NCI-H1694 (cell line): ENCODE results near the gene DLD.
"Not testable (repeated sequence)": the region's sequence is repeated elsewhere in the genome, so short reads cannot be mapped to it uniquely, and the experiment has no call there.

ENCODE experiments used
- DNase-seq: peaks from one replicate; lab custom pipeline; 2025; lab: John Stamatoyannopoulos, UW

DLD gene

DNA sequence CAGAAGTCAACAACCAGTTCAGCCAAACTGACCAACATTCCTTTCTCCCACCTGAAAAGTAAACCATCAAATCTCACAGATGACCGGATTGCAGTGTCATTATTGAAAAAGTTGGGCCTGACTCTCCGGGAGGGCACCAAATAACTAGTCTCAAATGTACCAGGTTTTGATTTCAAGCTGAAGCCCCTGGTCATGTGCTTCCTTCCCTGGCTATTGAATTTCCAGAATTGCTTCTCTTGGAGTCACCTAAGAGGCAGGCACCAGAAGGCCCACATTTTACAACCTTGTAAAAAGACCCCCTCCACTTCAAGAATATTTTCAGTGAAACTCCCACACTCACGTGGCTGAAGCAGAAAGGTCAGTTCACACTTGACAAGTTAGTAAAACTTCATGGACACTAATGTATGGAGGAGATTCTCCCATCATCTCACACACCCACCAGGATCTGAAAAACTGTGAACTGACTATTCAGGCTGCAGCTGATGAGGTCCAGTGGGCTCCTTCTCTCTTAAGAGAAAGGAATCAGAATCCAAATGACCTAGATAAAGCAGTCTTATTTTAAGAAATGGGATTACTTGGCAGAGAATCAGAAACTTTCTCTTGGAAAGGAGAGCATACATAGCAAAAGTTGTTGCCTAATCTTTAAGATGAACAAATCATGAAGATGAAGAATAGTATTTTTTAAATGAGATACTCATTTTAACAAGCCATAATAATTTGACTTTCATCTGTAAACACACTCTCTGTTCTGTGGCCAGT is 53.6 kb downstream of the DLD start:
- DNase-seq, result no peak

DNA sequence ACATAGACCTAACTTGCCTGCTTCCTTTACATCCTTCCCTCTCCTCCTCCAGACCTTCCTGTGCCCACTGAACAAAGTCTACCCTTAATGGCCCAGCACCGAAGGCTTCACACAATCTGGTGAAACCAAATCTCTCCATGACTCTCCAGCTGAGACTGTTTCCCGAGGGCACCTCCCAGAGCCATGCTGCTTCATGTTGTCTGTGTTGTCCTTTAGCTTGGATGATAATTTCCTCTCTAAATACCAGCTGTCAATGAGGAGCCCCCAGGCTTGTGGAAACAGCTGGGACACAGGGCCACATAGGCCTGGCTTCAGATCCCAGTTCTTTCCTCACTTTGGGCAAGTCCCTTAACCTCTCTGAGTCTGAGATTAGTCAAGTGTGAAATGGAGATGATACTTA is 54.3 kb downstream of the DLD start:
- DNase-seq, result peak; percentile 81

DNA sequence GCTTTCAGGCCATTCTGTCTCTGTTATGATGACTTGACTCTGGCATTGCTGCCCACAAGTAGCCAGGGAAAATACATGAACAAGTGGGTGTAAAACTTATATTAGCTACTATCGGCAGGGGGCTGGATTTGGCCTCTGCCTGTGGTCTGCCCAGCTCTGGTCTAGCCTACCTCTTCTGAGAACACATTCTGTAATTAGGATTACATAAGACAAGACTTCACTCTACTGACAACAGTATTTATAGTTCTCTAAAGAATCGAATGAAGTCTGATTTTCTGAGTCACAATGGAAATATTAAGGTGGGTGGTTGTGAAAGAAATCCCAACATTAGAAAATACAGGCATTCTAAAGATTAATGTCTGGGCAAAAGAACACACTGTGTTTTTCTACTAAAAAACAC is 55.5 kb downstream of the DLD start:
- no peak for DNase-seq

DNA sequence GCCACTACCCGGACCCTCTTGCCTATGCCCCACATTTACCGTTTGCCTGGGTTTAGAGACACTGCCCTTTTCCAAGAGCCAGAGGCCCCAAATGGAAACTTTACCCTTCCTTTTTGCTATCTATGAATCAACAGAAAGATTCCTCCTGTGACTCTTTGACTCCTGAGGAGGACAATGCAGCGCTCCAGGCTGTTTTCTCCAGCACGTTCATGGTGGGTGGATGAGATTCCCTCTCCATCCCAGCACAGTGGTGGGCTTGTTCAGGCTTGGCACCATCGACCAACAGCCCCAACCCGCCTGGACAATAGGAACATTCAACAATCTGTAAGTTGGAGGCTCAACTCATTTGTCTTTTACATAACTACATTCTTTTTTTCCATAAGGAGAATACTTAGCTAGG is 55.9 kb downstream of the DLD start:
- no peak for DNase-seq

DNA sequence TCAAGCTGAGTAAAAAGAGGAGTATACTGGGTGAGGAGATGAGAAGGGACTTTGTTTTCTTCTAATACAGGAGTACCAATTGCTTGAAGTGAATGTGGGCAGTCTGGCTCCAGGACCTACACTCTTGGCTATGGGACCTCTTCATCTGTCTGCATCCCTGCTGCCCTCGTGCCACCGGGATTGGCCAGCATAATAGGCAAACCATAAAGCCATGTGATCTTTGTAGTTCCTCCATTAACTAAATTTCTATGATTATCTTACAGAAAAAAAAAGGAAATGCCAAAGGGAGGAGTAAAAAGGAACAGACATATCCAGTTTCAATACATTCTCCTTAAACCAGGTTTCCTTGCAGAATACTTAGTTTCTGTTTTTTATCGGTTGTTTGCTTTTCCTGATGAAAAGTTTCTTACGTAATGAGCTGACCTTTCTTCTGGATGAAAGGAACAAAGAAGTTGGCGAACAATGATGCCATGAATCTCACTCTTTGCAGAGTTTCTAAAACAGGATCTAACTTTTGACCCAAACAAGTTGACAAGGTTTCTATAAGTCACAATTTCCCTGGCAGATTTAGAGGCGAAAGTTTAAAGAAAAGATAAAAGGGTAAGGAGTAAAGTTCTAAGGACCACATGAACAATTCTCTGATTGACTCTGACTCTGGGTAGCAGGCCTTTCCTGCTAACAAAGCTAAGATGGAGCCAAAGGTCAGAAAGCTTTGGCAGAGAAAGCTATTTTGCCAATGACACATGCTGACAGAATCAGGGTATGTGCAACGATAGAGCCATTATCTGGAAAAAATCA is 57.9 kb downstream of the DLD start:
- DNase-seq, result no peak

DNA sequence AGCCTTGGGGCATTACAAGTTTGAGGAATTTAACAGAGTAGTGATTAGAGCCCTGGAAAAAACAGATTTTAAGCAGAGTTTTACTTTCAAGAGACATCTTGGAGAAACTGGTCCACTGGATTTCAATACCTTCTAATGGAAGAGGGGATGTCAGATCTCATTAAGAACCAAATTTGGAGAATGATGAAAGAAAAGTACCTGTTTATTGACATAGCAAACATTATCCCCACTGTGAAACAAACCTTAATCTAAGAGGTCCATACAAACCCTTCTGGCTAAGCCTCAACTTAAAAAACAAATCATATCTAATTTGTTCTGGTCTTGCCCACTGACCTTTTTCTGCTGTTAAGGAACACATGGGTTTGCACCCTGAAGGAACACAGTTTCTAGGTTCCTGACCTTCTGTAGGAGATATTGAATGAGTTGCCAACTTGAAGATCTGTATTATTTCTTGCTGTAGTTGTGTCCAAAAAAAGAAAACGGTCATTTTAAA is 58.5 kb downstream of the DLD start:
- DNase-seq, result no peak

DNA sequence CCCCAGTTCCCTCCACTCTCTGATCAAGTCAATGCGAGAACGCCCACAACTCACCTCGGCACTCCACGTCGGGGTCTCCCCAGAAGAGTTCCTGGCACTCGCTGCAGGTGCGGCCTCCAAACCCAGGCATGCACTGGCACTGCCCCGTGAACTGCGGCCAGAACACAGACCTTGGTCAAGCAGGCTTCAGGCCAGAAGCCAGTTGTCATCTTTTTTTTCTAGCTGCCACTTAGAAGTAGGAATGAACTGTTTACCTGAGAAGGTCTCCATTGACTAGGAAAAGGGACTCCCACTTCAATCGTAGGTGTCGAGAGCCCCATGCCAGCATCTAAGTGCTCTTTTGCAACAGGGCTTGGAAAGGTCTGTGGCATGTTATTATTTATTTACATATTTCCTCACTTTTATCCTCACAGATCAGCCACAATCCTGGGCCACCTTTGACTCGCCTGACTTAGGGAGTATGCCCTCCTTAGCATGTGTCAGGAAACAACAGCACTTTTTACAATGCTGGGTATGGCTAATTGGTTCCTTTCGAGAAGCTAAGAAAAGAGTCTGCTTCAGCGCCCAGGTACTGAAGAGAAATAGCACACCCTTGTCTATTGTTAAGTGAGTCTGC is 60.3 kb downstream of the DLD start:
- no peak for DNase-seq

DNA sequence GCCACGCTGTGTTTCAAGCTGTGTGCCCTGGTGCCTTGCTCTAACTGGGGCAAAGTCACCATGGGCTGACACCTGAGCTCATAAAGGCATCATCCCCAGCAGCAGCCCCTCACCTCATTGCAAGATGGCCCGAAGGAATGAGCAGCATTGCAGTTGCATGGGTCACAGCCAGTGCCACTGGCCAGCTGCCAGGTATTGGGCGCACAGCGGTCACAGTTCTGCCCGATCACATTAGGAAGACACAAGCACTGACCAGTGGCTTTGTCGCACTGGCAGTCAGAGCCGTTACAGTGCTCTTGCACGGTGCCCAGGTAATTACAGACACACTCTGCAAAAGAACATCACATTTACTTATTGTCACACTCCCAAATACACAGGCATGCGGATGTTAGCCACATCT is 60.9 kb downstream of the DLD start:
- DNase-seq, result no peak

DNA sequence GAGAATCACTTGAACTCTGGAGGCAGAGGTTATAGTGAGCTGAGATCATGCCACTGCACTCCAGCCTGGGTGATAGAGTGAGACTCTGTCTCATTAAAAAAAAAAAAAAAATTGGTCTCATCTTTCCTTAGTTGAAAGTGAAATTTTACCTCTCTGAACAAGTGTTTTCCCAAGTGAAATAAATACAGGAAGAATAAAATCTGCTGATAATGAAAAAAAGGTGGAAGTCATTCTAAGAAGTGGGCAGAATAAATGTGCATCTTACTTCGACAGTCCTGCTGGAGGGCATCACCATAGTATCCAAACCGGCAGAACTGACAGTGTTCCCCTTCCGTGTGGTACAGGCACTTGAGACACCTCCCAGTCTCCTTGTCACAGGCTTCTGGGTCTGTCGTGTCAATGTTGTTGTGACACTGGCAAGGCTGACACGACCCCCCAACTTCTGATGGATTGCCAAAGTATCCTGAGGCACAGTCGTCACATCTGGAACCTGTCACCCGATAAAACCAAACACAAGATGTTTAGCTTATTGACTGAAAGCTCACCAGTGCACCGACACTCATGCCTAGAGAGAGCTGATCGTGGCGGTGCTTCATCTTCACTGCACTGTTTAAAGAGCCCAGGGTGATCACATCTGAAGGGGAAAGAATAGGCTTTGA is 62.4 kb downstream of the DLD start:
- no peak for DNase-seq

DNA sequence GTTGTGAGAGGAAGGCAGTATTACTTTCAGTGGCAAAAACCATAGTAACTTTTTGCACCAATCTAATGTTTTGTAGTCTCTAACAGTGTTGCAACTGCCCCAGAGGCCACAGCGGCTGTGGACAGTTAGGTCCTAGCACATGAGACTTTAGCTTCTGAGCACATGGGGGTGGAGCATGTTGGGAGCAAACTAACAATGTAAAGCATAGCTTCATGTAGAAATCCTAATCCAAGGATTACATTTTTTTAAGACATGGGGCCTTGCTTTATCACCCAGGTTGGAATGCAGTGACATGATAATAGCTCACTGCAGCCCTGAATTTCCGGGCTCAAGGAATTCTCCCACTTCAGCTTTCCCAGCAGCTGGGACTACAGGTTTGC is 62.9 kb downstream of the DLD start:
- no peak for DNase-seq

DNA sequence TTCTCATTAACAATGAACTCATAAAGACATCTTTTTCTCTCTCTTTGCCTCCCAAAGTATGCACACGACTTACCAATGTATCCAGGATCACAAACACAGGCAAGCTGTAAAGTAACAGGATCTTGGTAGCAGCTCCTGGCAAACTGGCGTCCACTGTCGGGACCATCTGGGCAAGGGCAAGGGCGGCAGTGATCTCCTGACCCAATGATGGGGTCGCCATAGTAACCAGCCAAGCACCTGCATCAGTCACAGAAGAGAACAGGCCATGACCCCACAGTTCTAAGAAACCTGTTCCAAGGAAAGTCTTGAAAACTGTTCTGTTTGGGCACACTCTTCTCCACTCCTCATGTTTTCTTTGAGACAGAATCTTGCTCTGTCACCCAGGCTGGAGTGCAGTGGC is 64.4 kb downstream of the DLD start:
- no peak for DNase-seq

DNA sequence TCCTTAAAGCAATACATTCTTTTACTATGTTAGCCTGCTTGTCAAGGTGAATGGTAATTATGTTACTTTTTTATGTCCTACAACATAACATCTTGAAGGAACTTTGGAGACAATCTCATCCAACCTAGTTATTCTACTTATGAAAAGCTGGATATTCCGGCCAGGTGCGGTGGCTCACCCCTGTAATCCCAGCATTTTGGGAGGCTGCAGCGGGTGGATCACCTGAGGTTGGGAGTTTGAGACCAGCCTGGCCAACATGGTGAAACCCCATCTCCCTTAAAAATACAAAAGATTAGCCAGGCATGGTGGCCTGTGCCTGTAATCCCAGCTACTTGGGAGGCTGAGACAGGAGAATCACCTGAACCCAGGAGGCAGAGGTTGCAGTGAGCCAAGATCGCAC is 66.0 kb downstream of the DLD start:
- not testable (repeated sequence) for DNase-seq

DNA sequence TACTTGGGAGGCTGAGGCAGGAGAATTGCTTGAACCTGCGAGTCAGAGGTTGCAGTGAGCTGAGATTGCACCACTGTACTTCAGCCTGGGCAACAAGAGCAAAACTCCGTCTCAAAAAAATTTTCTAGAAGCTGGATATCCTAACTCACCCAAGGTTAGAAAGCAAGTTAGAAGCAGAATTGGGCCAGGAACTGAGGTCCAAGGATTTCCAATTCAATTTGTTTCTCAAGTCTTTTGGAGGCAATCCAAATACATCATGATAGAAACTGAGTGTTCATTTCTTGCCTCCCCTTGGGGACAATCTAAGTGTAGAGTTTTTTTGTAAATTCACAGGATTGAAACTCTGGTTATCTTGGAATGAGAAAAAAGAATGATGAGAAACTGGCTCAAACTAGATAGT is 66.5 kb downstream of the DLD start:
- DNase-seq, result no peak

DNA sequence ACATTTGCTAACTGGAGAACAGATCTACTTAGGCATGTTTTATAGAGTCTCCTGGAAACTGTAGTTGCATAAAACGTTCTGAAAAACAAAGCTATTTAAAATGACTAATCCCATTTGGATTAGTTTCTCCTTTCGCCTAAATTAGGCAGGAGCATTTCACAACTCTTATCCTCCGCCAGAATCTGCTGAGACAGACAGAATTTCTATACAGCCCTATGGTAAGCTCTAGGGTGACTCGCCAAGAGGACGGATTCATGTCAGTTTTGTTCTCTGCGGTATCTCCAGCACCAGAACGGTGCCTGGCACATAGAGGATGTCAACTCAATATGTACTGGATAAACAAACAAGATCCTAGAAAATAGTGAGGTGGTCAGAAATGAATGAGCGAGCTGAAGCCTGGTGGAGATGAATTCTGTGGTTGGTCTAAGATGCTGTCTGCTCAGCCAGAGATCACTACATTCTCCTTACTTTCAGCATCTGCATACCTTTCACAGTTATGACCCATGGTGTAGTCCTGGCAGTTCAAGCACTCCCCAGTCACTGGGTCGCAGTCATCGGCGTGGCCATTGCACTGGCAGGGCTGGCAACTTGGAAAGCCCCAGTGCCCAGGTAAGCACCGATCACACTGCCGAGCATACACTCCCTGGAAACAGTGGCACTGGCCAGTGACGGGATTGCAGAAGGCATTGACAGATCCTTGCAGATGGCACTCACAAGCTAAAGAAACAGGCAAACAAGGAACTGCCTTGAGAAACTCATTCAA is 68.0 kb downstream of the DLD start:
- no peak for DNase-seq

DNA sequence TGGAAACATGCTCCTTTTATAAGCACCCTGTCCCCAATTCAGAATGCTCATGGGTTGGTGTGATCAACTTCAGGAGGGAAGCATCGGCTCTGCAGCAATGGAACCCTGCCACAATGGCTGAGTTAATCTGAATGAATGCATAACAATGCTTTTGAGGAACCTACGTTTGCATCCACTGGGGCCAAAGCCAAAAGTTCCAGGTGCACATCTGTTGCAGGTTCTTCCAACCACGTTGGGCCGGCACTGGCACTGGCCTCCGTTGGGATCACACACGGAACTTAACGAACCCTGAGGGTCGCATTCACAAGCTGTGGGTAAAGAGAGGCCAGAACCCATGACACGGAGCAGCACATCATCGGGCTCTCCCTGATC is 68.5 kb downstream of the DLD start:
- no peak for DNase-seq

DNA sequence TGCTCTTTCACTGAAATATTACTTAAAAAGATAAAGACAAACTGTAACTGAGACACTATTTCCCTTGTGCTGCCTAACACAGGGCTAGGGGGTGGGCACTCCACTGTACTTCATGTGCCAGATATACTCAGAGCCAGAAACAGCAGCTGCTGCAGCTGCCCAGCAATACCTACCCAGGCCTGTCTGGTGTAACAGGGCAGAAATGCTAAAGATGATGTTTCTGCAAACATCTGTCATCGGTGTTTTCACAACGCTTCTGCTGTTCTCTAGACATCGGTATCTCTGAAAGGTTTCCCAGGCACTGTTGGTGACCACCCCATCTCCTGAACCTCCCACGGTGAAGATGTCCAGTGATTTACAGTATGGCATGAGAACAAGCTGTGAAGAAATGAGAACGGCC is 69.3 kb downstream of the DLD start:
- peak; percentile 82 for DNase-seq

DNA sequence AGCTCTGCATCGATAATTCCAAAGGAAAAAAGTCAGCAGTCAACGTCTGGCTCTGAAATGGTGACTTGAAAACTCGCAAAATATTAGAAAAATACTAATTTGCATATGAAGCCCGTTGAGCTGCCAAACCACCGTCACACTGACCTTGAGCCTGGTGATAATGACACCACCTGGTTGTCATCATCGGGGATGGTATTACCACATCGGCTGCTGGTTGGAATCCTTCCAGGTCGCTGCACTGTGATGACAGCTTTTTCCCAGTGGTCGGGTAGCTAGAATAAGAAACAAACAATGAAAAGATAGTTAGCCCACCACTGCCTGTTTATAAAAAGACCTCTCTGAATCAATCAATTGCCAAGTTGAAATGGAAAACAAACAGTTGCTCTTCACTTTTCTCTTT is 70.4 kb downstream of the DLD start:
- peak; percentile 70 for DNase-seq

DNA sequence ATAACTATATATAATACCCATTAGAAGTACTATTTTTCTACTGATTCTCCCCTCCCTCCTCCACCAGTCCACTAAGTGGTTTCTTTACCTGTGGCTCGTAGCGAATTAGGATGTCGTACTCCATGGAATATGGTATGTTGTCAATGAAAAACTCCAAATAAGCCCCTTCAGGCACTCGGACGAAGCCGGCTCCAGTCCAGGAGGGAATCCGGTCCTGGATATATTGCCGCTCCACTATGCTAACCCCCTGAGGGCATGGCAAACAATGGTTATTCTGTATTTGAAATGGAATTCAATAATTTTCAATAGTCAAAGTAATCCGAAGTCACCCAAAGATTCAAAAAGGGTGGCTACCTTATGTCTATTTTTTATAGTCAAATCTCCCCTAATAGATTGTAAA is 71.8 kb downstream of the DLD start:
- DNase-seq, result no peak

DNA sequence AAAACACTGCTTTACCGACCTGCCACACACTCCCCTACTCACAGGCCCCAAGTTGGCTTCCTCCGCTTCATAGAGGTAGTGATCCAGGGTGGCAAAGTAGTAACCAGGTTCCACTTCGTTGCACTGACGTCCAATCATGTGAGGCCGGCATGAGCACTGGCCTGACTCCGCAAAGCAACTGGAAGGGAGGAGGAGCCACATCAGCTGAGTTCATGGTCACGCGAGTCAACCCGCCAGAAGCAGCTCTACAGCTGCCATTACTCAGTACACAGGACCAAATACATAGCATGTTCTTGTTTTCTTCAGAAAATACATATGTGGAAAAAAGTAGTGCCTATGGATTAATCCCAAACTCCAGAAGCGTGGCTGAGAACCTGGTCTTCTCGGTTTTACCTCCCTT is 73.5 kb downstream of the DLD start:
- DNase-seq, result no peak

DNA sequence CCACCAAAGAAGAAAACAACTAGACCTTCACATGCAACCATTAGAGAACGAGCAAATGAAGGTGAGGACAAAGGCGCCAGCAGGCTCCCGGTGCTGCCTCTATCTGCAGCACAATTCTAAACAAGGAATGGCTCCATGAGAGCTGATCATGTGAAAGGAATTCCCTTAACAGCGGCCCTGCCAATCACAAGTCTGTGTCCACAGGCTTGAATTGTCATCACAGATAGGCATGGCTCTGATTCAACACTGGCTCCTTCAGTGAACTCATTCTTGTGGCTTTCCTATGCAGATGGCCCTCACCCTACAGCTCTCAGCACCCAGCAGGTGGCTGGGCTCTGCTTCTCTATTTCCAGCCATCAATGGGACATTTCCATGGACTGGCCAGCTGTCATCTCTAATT is 75.7 kb downstream of the DLD start:
- peak; percentile 91 for DNase-seq

DNA sequence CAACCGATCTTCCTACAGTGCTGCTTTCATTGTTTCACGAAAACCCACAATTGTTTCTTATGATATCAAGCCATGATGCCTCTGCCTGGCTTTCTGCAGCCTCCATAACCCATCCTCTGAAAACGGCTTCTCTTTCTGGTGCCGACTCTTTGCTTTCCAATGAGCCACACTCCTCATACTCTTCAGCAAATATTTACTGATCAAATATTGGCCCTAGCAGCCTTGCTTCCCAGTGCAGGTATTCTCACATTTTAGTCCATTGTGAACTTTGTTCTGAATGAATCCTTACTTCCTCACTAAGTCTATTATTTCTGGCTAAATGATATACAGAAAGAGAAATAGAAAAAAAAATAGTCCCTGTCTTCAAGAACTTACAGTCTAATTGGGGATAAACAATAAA is 76.4 kb downstream of the DLD start:
- no peak for DNase-seq

DNA sequence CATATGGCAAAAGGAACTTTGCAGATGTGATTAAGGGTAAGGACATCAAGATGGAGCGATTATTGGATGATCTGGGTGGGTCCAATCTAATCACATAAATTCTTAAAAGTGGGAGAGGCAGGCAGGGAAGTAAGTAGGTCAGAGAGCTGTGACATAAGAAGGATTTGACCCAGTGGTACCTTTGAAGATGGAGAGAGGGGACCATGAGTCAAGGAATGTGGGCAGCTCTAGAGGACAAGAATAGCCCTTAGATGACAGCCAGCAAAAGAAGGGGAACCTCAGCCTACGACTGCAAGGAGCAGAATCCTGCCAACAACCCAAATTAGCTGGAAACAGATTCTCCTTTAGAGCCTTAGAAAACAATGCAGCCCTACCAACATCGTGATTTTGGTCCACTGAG is 77.5 kb downstream of the DLD start:
- no peak for DNase-seq
